ENCODE data around the gene DNASE1L1. TPM values are rescaled to one million over a fixed set of nuclear protein-coding genes. Genes with fewer than 3 reads are reported as not detected.
A peak's percentile ranks its signal among the peaks of the same experiment; 100 is the strongest.

Gene DNASE1L1
- total RNA-seq, 1 experiment from 2014 or later, result 16.2 TPM

DNA sequence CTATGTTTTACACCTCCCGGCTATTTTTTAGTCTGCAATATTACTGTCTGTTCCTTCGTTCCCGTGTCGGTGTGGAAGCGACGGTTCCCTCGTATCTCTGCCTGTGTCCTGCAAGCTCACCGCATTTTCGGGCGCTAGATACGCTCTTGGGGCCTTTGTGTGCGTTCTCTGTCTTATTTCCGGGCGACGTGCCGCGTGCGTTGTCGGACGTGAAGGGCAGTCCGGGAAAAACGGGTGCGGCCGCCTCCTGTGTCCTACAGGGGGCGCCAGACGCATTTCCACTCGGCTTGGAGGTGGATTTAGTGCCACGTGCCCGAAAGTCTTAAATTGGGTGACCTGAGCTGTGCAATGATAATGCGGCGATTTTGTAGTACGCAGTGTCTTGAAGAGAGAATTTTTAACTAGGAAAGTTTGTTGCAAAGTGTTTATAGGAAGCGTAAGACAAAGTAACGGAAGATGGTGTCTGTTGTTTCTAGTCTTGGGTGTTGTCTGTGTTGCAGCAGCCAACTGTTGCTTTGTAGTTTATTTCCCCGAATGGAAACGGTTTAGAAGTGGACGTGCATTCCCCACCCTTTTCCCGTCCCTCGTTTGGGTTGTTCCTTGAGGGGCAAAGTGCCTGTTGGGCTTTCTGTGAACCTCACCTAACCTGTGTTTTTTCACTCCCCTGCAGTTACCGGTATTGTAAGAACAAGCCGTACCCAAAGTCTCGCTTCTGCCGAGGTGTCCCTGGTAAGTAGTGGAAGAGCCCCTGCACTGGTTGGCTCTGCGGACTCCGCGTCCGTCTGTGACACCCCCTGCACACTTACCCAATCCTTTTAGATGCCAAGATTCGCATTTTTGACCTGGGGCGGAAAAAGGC lies 10.2 kb downstream of the DNASE1L1 start:
- Mint-ChIP-seq H3K4me3 (peak overlapping the region; percentile 97), H3K27ac (peak overlapping the region; percentile 99), H3K27me3 (ENCODE audit: low read depth) (no peaks in the 10 kb centered on the region), H3K9me3 (no peaks in the 10 kb centered on the region), H3K36me3 (peaks cover 25% of the 10 kb centered on the region), H3K4me1 (peaks cover 16% of the 10 kb centered on the region)
- DNase-seq (ENCODE audit: low spot score) (peak; percentile 72), ATAC-seq (no peak)
- ChIA-PET POLR2A (interaction anchor here (1.1 to 2.6 kb wide), 7 partner anchors 10 to 29 kb away, joined by 4 to 12 read pairs (median 6); partner anchors contain the start of genes DNASE1L1 and EMD), CTCF (interaction anchor here (2.8 kb wide), 1 partner anchor 128 kb away, joined by 7 read pairs; no protein-coding TSS in a partner anchor)
- peak; percentile 51; the same call in 1 of the 2 replicates for TF ChIP-seq USF1 (CRISPR knock-in tag; IDR thresholded peaks at IDR 0.05)
- TF ChIP-seq, protein P1, sequence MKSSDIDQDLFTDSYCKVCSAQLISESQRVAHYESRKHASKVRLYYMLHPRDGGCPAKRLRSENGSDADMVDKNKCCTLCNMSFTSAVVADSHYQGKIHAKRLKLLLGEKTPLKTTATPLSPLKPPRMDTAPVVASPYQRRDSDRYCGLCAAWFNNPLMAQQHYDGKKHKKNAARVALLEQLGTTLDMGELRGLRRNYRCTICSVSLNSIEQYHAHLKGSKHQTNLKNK (CRISPR knock-in tag; IDR thresholded peaks at IDR 0.05), result 0 out of 2 replicates have a peak, but pooled peaks have one; percentile 15
- no peak for TF ChIP-seq MYBL2 (CRISPR knock-in tag; IDR thresholded peaks at IDR 0.05)
- no peak for TF ChIP-seq PREB (CRISPR knock-in tag; IDR thresholded peaks at IDR 0.05; ENCODE audit: borderline replicate concordance)
- TF ChIP-seq, protein P2, sequence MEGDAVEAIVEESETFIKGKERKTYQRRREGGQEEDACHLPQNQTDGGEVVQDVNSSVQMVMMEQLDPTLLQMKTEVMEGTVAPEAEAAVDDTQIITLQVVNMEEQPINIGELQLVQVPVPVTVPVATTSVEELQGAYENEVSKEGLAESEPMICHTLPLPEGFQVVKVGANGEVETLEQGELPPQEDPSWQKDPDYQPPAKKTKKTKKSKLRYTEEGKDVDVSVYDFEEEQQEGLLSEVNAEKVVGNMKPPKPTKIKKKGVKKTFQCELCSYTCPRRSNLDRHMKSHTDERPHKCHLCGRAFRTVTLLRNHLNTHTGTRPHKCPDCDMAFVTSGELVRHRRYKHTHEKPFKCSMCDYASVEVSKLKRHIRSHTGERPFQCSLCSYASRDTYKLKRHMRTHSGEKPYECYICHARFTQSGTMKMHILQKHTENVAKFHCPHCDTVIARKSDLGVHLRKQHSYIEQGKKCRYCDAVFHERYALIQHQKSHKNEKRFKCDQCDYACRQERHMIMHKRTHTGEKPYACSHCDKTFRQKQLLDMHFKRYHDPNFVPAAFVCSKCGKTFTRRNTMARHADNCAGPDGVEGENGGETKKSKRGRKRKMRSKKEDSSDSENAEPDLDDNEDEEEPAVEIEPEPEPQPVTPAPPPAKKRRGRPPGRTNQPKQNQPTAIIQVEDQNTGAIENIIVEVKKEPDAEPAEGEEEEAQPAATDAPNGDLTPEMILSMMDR (IDR thresholded peaks at IDR 0.05), result peak; percentile 73

DNA sequence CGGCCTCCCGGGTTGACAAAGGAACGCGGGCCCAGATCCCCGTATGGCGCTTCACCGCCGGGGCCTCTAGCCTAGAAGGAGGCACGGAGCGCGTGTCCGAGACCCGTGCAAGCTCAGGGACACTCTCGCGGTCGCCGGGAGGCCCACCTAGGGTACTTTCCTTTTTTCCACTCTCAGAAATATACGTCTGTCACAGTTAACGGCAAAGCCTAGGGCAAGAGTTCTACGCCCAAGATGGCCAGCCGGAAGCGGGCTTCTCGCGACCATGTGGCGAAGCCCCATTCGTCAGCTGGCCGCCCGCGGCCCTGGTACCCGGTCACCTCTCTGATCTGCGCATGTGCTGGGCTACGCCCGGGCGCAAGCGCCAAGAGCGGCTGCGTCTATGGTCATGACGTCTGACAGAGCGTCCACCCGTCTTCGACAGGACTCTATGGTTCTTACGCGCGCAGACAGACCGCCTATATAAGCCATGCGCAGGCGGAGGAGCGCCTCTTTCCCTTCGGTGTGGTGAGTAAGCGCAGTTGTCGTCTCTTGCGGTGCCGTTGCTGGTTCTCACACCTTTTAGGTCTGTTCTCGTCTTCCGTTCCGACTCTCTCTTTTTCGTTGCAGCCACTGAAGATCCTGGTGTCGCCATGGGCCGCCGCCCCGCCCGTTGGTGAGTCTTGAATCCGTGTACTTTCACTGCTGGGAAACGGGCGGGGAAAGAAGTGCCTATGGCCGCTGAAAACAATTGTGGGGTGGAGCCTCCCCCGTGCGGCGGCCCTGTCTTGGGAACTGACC lies 11.0 kb downstream of the DNASE1L1 start, which contains the start of gene RPL10:
RPL10 (plus strand) TSS at position 490 of the 780 bp plus-strand sequence; CDS start at position 633, 143 bp downstream.
- Mint-ChIP-seq H3K27ac (peak within 1 kb of the TSS; percentile 99), H3K27me3 (ENCODE audit: low read depth) (no peaks in the 10 kb centered on the region), H3K9me3 (no peaks in the 10 kb centered on the region), H3K36me3 (peaks cover 25% of the 10 kb centered on the region), H3K4me3 (peak within 1 kb of the TSS; percentile 97), H3K4me1 (peaks cover 16% of the 10 kb centered on the region)
- DNase-seq (ENCODE audit: low spot score) (peak; percentile 91), ATAC-seq (peak; percentile 51)
- POLR2A ChIA-PET, result interaction anchor here (0.8 to 2.6 kb wide), 8 partner anchors 11 to 31 kb away, joined by 3 to 12 read pairs (median 6); partner anchors contain the start of genes DNASE1L1 and EMD
- CTCF ChIA-PET, result interaction anchor here (2.8 kb wide), 1 partner anchor 129 kb away, joined by 7 read pairs; no protein-coding TSS in a partner anchor
- TF ChIP-seq TEAD4 (CRISPR knock-in tag; IDR thresholded peaks at IDR 0.05) (no peak), SP1 (CRISPR knock-in tag; conservative IDR thresholded peaks at IDR 0.05) (peak; percentile 37; the same call in 1 of the 2 replicates), CBFB (CRISPR knock-in tag; IDR thresholded peaks at IDR 0.05; ENCODE audit: low read depth) (no peak), E2F5 (CRISPR knock-in tag; IDR thresholded peaks at IDR 0.05) (peak; percentile 66), ATF1 (CRISPR knock-in tag; IDR thresholded peaks at IDR 0.05) (no peak), ZNF263 (CRISPR knock-in tag; IDR thresholded peaks at IDR 0.05; ENCODE audit: low read depth) (no peak), ZNF423 (CRISPR knock-in tag; IDR thresholded peaks at IDR 0.05) (no peak), NR2C2 (CRISPR knock-in tag; IDR thresholded peaks at IDR 0.05) (no peak), ESRRA (CRISPR knock-in tag; IDR thresholded peaks at IDR 0.05; ENCODE audit: borderline replicate concordance) (no peak), E2F4 (CRISPR knock-in tag; IDR thresholded peaks at IDR 0.05; ENCODE audit: borderline replicate concordance, low read depth) (no peak), ATF6 (CRISPR knock-in tag; IDR thresholded peaks at IDR 0.05) (no peak), ZNF671 (CRISPR knock-in tag; IDR thresholded peaks at IDR 0.05) (no peak), ZNF138 (CRISPR knock-in tag; conservative IDR thresholded peaks at IDR 0.05) (no peak), CREM (CRISPR knock-in tag; IDR thresholded peaks at IDR 0.05) (peak; percentile 69; the same call in 1 of the 2 replicates), OVOL2 (CRISPR knock-in tag; IDR thresholded peaks at IDR 0.05; ENCODE audit: borderline replicate concordance) (no peak), ELF4 (CRISPR knock-in tag; IDR thresholded peaks at IDR 0.05; ENCODE audit: low read depth) (no peak)
- TF ChIP-seq, protein P3, sequence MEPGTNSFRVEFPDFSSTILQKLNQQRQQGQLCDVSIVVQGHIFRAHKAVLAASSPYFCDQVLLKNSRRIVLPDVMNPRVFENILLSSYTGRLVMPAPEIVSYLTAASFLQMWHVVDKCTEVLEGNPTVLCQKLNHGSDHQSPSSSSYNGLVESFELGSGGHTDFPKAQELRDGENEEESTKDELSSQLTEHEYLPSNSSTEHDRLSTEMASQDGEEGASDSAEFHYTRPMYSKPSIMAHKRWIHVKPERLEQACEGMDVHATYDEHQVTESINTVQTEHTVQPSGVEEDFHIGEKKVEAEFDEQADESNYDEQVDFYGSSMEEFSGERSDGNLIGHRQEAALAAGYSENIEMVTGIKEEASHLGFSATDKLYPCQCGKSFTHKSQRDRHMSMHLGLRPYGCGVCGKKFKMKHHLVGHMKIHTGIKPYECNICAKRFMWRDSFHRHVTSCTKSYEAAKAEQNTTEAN (CRISPR knock-in tag; IDR thresholded peaks at IDR 0.05), result no peak

Data from WTC11 (cell line).